DOHH2 (cell line): ENCODE data around the gene ATF7IP.
"Not testable (repeated sequence)": the region's sequence is repeated elsewhere in the genome, so short reads cannot be mapped to it uniquely, and the experiment has no call there.

Source experiments
- CTCF ChIP-seq: fragments of 200-600 bp; sonication (generic); IDR thresholded peaks from one replicate; pipeline ENCODE4 v1.5.1; 2014; ENCODE audit warnings: antibody characterized with exemption, mild to moderate bottlenecking, low read depth, low read length; ENCODE audit not compliant: poor library complexity, severe bottlenecking
- EZH2phosphoT487 ChIP-seq: fragments of 200-600 bp; sonication (generic); IDR thresholded peaks from 2 replicates; pipeline ENCODE4 v1.6.1; 2017; ENCODE audit warnings: borderline replicate concordance, mild to moderate bottlenecking, antibody characterized with exemption, low read length, moderate library complexity, mixed read lengths

- not testable (repeated sequence) for TF ChIP-seq CTCF, EZH2phosphoT487
These were observed 13.4 kb upstream of the ATF7IP start for GRCh38 chr12:14352066-14352465.
